Erythroblast (primary cell): ENCODE results near the gene ANKH.

Experiments used
- GATA1 ChIP-seq: IDR thresholded peaks from 2 replicates; pipeline ENCODE4 v1.6.1; 2011; ENCODE audit warnings: low read depth, mild to moderate bottlenecking, control low read depth, low read length, moderate library complexity
- POLR2A ChIP-seq: IDR thresholded peaks from 2 replicates; pipeline ENCODE4 v1.6.1; 2011; ENCODE audit warnings: mild to moderate bottlenecking, low read length

DNA sequence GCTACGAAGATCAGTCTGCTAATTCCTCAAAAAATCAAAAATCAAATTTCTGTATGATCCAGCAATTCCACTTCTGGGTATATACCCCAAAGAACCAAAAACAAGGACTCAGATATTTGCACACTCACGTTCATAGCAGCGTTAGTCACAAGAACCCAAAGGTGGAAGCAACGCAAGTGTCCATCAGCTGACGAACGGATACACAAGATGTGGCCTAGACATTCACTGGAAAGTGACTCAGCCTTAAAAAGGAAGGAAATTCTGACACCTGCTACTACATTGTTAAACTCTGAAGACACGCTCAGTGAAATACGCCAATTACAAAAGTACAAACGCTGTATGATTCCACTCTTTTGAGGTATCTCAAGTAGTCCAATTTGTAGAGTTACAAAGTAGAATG lies 113.7 kb downstream of the ANKH start:
- TF ChIP-seq POLR2A (no peak), GATA1 (no peak)
